T-cell (primary cell): Measurements from ENCODE around the gene CDR2. TPM values are rescaled to one million over a fixed set of nuclear protein-coding genes. Genes with fewer than 3 reads are reported as not detected.
A peak's percentile ranks its signal among the peaks of the same experiment; 100 is the strongest.

Experiments
- ATAC-seq, 4 experiments: fragments of 200-7000 bp in 3 of 4; fragments of 150-1000 bp in 1 of 4; cut with Tn5 transposase; replicated peaks in 1 of 4; 1 replicate in 3 of 4; 2 replicates in 1 of 4; pipeline ENCODE4 v1.10.0; 2021; ENCODE audit warnings: moderate library complexity in 3 of 4, mild to moderate bottlenecking in 2 of 4, moderate number of reproducible peaks in 1 of 4
- CTCF ChIA-PET, 2 donors: fragments of 300-600 bp; sonication (Branson Sonifier 250); formaldehyde crosslinking; loops; one replicate each; lab custom pipeline; 2022; ENCODE audit warnings: antibody characterized with exemption in 2 of 2; lab: Charles Lee
- POLR2A ChIA-PET, 2 donors: fragments of 300-600 bp; sonication (Branson Sonifier 250); formaldehyde crosslinking; loops; one replicate each; lab custom pipeline; 2022; ENCODE audit warnings: antibody characterized with exemption in 2 of 2; lab: Charles Lee
- DNase-seq, 35 experiments: peaks; one replicate each; pipeline versions ENCODE4 v3.0.0 to v3.0.0-alpha.2; 2013 to 2023
- H3K27ac ChIP-seq: one replicate; pipeline ENCODE4 v1.5.1; 2013; ENCODE audit warnings: low read length
- H3K27me3 ChIP-seq, 2 experiments: replicated peaks in 1 of 2; 1 replicate in 1 of 2; 2 replicates in 1 of 2; pipeline versions ENCODE4 v1.6.1 to v1.7.0; 2013; ENCODE audit warnings: low read length in 1 of 2, mixed read lengths in 1 of 2; ENCODE audit not compliant: control insufficient read depth in 2 of 2, insufficient read depth in 2 of 2; ENCODE audit errors: extremely low read depth in 1 of 2
- H3K36me3 ChIP-seq, 2 donors: 1 replicate in 1 of 2; 2 replicates in 1 of 2; pipeline versions ENCODE4 v1.6.1 to v1.7.0; 2013; ENCODE audit warnings: low read length in 1 of 2; ENCODE audit not compliant: control insufficient read depth in 2 of 2, insufficient read depth in 1 of 2; ENCODE audit errors: extremely low read depth in 1 of 2
- H3K4me1 ChIP-seq, 2 experiments: 1 replicate in 1 of 2; 2 replicates in 1 of 2; pipeline versions ENCODE4 v1.6.1 to v1.7.0; 2013; ENCODE audit warnings: low read length in 2 of 2, mixed read lengths in 1 of 2; ENCODE audit not compliant: insufficient read depth in 2 of 2, control insufficient read depth in 1 of 2; ENCODE audit errors: extremely low read depth in 1 of 2
- H3K4me3 ChIP-seq, 2 donors: 1 replicate in 1 of 2; 2 replicates in 1 of 2; pipeline versions ENCODE4 v1.5.1 to v1.7.0; 2013; ENCODE audit warnings: mild to moderate bottlenecking in 2 of 2, low read length in 1 of 2, moderate library complexity in 1 of 2; ENCODE audit not compliant: control insufficient read depth in 1 of 2; ENCODE audit errors: extremely low read depth in 1 of 2
- H3K9me3 ChIP-seq: 2 replicates; pipeline ENCODE4 v1.7.0; 2013
- H3K27ac Mint-ChIP-seq, 2 donors: one replicate each; pipeline ENCODE4 v1.8.0; 2020 to 2021; ENCODE audit warnings: mild to moderate bottlenecking in 2 of 2, mixed read lengths in 2 of 2
- H3K27me3 Mint-ChIP-seq, 2 donors: one replicate each; pipeline ENCODE4 v1.8.0; 2021 to 2022; ENCODE audit warnings: mixed read lengths in 2 of 2
- H3K36me3 Mint-ChIP-seq: one replicate; pipeline ENCODE4 v1.8.0; 2021; ENCODE audit warnings: mixed read lengths
- H3K4me1 Mint-ChIP-seq, 3 donors: one replicate each; pipeline ENCODE4 v1.8.0; 2020 to 2022; ENCODE audit warnings: mixed read lengths in 3 of 3, mild to moderate bottlenecking in 1 of 3
- H3K4me3 Mint-ChIP-seq, 3 donors: one replicate each; pipeline ENCODE4 v1.8.0; 2020 to 2022; ENCODE audit warnings: mild to moderate bottlenecking in 3 of 3, mixed read lengths in 3 of 3, moderate library complexity in 3 of 3
- H3K9me3 Mint-ChIP-seq, 3 donors: one replicate each; pipeline ENCODE4 v1.8.0; 2020 to 2022; ENCODE audit warnings: mixed read lengths in 3 of 3
- WGBS: methylation state at CpG from one replicate; pipeline ENCODE4 v1.1.5; 2013; ENCODE audit warnings: missing lambda C conversion rate; ENCODE audit not compliant: insufficient coverage; 5-methylcytosine and 5-hydroxymethylcytosine counted together
- total RNA-seq, 35 experiments: library from RNA in 6 of 35; stranded (reverse) in 6 of 35; fragments of 120-200 nt in 1 of 35; gene quantifications; one replicate each; pipeline versions ENCODE4 v1.2.1 to v1.2.4 and lab custom pipeline; 2013 to 2026

CDR2 gene
- total RNA-seq, 5 donors from 2014 or later (not counting 1 experiment from before 2014, with no cell fraction given): 58.7 to 97.5 (median 72.6) TPM

DNA sequence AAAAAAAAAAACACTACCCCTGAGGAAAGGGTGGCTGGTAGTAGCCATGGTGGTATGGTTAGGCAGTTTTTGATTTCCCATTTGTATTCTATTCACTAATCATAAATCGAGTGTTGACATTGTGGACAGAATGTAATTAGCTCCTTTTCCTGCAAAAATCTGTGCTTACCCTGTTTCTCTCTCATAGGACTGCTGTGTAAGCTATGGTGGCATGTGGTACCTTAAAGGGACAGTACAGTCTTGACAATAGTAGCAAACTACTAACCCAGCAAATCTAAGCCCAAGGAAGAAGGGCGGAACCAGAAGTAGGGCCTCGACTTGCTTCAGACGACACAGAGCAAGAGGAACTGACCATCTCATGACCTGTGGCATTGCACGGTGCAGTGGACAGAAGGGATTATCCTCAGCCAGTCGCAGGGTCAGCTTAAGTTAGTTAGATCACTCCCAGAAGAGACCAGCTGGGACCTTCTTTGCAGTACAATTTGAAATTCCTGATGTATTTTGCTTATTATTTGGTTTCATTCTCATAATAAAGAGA is 40.9 kb downstream of the CDR2 start:
- ChIA-PET POLR2A (interaction anchor here in 1 of 2 donors (0.7 kb wide), 1 partner anchor 20 kb away, joined by 3 read pairs; no protein-coding TSS in a partner anchor), CTCF (no interaction called here)
- H3K27me3 ChIP-seq: no peaks in the 10 kb centered on the region
- no peak for DNase-seq
- Mint-ChIP-seq H3K4me3 (no peak overlapping the region), H3K27me3 (no peaks in the 10 kb centered on the region), H3K36me3 (peaks cover 83% of the 10 kb centered on the region), H3K27ac (peak overlapping the region; percentile 16 to 37), H3K4me1 (peaks cover 13 to 45% (median 36%) of the 10 kb centered on the region in 3 donors), H3K9me3 (peaks cover 15 to 23% (median 18%) of the 10 kb centered on the region in 3 donors)
- H3K4me3 ChIP-seq: no peak overlapping the region
- no peaks in the 10 kb centered on the region for H3K4me1 ChIP-seq
- H3K27ac ChIP-seq: no peak overlapping the region
- H3K9me3 ChIP-seq: no peaks in the 10 kb centered on the region
- ATAC-seq: no peak
- WGBS: 96% methylated on average over 4 of the region's 6 CpGs
- peaks cover 11 to 70% of the 10 kb centered on the region in 2 donors for H3K36me3 ChIP-seq

GRCh38 chr16:22330326-22330725 is 44.1 kb downstream of the CDR2 start:
- Mint-ChIP-seq H3K9me3 (no peaks in the 10 kb centered on the region), H3K27ac (peak overlapping the region; percentile 66 to 67), H3K4me1 (peaks cover 13 to 37% (median 20%) of the 10 kb centered on the region in 3 donors), H3K36me3 (peaks cover 59% of the 10 kb centered on the region), H3K27me3 (no peaks in the 10 kb centered on the region), H3K4me3 (no peak overlapping the region)
- Histone ChIP-seq H3K4me1 (no peaks in the 10 kb centered on the region), H3K4me3 (no peak overlapping the region), H3K27me3 (no peaks in the 10 kb centered on the region), H3K9me3 (no peaks in the 10 kb centered on the region), H3K27ac (no peak overlapping the region), H3K36me3 (peaks cover 10 to 86% of the 10 kb centered on the region in 2 donors)
- ATAC-seq (no peak), DNase-seq (no peak)
- CTCF ChIA-PET: no interaction called here
- POLR2A ChIA-PET: no interaction called here
- WGBS: 100% methylated on average over 1 of the region's 4 CpGs

DNA sequence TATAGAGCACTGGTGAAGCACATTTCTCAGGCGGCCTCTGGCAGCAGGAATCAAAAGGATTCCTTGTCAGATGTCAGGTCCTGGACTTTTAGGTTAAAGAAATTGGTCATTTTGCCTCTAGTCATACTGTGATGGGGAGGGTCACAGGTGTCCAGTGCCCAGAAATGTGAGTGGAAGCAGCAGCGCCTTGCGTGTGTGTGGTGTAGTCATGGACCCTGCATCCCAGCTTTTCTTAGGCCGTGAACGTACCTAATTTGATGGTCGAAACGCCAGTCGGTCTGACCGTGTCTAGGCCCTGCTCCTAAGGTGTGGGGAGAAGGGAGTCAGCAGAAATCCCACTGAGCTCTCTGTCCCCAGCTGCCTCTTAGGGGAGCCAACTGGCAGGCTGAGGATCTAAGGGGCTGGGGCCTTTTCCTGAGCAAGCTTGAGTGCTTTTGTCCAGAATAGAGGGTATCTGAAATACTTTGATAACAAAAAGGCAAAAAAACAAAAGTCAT is 45.2 kb downstream of the CDR2 start:
- peak overlapping the region in 1 of 2 donors; percentile 69 for H3K27ac Mint-ChIP-seq
- H3K36me3 Mint-ChIP-seq: peaks cover 53% of the 10 kb centered on the region
- H3K4me3 Mint-ChIP-seq: no peak overlapping the region
- no peaks in the 10 kb centered on the region for H3K9me3 Mint-ChIP-seq
- no peaks in the 10 kb centered on the region for H3K27me3 Mint-ChIP-seq
- Histone ChIP-seq H3K27ac (no peak overlapping the region), H3K36me3 (peaks cover 10 to 87% of the 10 kb centered on the region in 2 donors), H3K4me1 (no peaks in the 10 kb centered on the region), H3K27me3 (no peaks in the 10 kb centered on the region), H3K9me3 (no peaks in the 10 kb centered on the region), H3K4me3 (no peak overlapping the region)
- peaks cover 13 to 29% (median 19%) of the 10 kb centered on the region in 3 donors for H3K4me1 Mint-ChIP-seq
- POLR2A ChIA-PET: interaction anchor here in 1 of 2 donors (0.6 kb wide), 1 partner anchor 111 kb away, joined by 8 read pairs; no protein-coding TSS in a partner anchor
- no peak for DNase-seq
- 98% methylated on average over 9 of the region's 9 CpGs for WGBS
- ATAC-seq: no peak
- CTCF ChIA-PET: interaction anchor here (0.5 to 1.4 kb wide), 2 partner anchors 10 to 633 kb away, joined by 3 read pairs; no protein-coding TSS in a partner anchor

- peaks cover 10 to 24% (median 13%) of the 10 kb centered on the region in 3 donors for H3K4me1 Mint-ChIP-seq
- H3K27ac Mint-ChIP-seq: peak overlapping the region; percentile 58
- DNase-seq (no peak), ATAC-seq (no peak)
- Histone ChIP-seq H3K27me3 (no peaks in the 10 kb centered on the region), H3K36me3 (peaks cover 16 to 82% of the 10 kb centered on the region in 2 donors), H3K4me3 (no peak overlapping the region), H3K4me1 (no peaks in the 10 kb centered on the region), H3K9me3 (no peaks in the 10 kb centered on the region), H3K27ac (no peak overlapping the region)
- H3K4me3 Mint-ChIP-seq: no peak overlapping the region
- H3K9me3 Mint-ChIP-seq: no peaks in the 10 kb centered on the region
- peaks cover 48% of the 10 kb centered on the region for H3K36me3 Mint-ChIP-seq
- WGBS: 95% methylated on average over 7 of the region's 10 CpGs
- ChIA-PET CTCF (interaction anchor here (0.5 to 1.4 kb wide), 2 partner anchors 9 to 632 kb away, joined by 3 read pairs; no protein-coding TSS in a partner anchor), POLR2A (no interaction called here)
- no peaks in the 10 kb centered on the region for H3K27me3 Mint-ChIP-seq
These were observed 46.2 kb downstream of the CDR2 start for GRCh38 chr16:22328081-22328725.

- Histone ChIP-seq H3K9me3 (no peaks in the 10 kb centered on the region), H3K36me3 (peaks cover 15 to 84% of the 10 kb centered on the region in 2 donors), H3K27me3 (no peaks in the 10 kb centered on the region), H3K4me1 (no peaks in the 10 kb centered on the region), H3K27ac (no peak overlapping the region), H3K4me3 (no peak overlapping the region)
- peak overlapping the region; percentile 58 for H3K27ac Mint-ChIP-seq
- peaks cover 45% of the 10 kb centered on the region for H3K36me3 Mint-ChIP-seq
- no peak overlapping the region for H3K4me3 Mint-ChIP-seq
- peaks cover 10 to 24% (median 13%) of the 10 kb centered on the region in 3 donors for H3K4me1 Mint-ChIP-seq
- ChIA-PET POLR2A (no interaction called here), CTCF (no interaction called here)
- no peak for ATAC-seq
- no peaks in the 10 kb centered on the region for H3K27me3 Mint-ChIP-seq
- H3K9me3 Mint-ChIP-seq: no peaks in the 10 kb centered on the region
- 100% methylated on average over 1 of the region's 6 CpGs for WGBS
- DNase-seq: no peak
These were observed 47.0 kb downstream of the CDR2 start for GRCh38 chr16:22327446-22327775.

- ATAC-seq (no peak), DNase-seq (no peak)
- Histone ChIP-seq H3K4me3 (no peak overlapping the region), H3K4me1 (peaks cover 0 to 4% of the 10 kb centered on the region in 2 experiments), H3K9me3 (no peaks in the 10 kb centered on the region), H3K27me3 (no peaks in the 10 kb centered on the region), H3K36me3 (peaks cover 11 to 84% of the 10 kb centered on the region in 2 donors), H3K27ac (no peak overlapping the region)
- Mint-ChIP-seq H3K9me3 (no peaks in the 10 kb centered on the region), H3K4me1 (peaks cover 10 to 22% (median 11%) of the 10 kb centered on the region in 3 donors), H3K27me3 (no peaks in the 10 kb centered on the region), H3K36me3 (peaks cover 40% of the 10 kb centered on the region), H3K4me3 (no peak overlapping the region), H3K27ac (peak overlapping the region in 1 of 2 donors; percentile 58)
- 93% methylated on average over 12 of the region's 13 CpGs for WGBS
- ChIA-PET CTCF (no interaction called here), POLR2A (no interaction called here)
These were observed 47.5 kb downstream of the CDR2 start for GRCh38 chr16:22326771-22327445.
